Measurements from ENCODE around the gene DOCK1. TPM values are rescaled to one million over a fixed set of nuclear protein-coding genes. Genes with fewer than 3 reads are reported as not detected.
"Not testable (repeated sequence)": the region's sequence is repeated elsewhere in the genome, so short reads cannot be mapped to it uniquely, and the experiment has no call there.

The DOCK1 gene
- total RNA-seq, 1 donor = 0.42 TPM

DNA sequence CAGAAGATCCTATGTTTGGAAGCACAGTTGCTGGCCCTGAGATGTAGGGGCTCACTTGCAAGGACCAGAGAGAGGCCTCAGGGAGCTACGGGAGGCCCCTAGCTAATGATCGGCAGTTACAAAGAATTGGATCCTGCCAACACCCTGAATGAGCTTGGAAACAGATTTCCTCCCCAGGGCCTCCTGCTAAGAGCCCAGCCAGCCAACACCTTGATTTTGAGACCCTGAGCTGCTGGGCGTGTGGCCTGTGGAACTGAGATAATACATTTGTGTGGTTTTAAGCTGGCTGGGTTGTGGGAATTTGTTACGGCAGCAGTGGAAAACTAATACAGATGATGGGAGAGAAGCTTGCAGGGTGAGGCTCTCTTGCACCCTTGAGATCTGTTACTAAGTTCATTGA, 3.9 kb downstream of the DOCK1 start:
- Histone ChIP-seq H3K4me1 (ENCODE audit: insufficient read depth, low read length) (no peaks in the 10 kb centered on the region), H3K9me3 (ENCODE audit: low read depth, low read length) (no peaks in the 10 kb centered on the region), H3K4me3 (ENCODE audit: low read length) (no peak overlapping the region), H3K27me3 (ENCODE audit: insufficient read depth, low read length) (peaks cover 11% of the 10 kb centered on the region)

DNA sequence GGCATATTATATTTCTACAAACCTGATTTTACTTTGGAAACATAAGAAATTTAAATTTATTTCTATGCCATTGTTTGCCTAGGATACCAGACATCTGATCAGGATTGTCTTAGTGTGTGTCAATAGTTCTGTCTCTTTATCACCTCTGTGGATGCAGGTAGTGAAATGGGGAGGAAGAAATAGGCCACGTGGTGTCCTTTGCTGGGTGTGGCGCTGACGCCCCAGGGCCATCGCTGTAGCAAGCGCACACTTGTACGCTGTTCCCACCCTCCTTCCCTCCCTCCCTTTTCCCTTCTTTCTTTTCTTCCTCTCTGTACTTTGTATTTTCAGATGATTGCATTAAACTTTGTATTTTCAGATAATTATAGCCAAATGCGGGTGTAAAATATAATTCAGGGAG, 5.0 kb downstream of the DOCK1 start:
- H3K9me3 ChIP-seq (ENCODE audit: low read depth, low read length) = no peaks in the 10 kb centered on the region
- no peaks in the 10 kb centered on the region for H3K4me1 ChIP-seq (ENCODE audit: insufficient read depth, low read length)
- H3K4me3 ChIP-seq (ENCODE audit: low read length) = no peak overlapping the region
- peaks cover 3% of the 10 kb centered on the region for H3K27me3 ChIP-seq (ENCODE audit: insufficient read depth, low read length)

DNA sequence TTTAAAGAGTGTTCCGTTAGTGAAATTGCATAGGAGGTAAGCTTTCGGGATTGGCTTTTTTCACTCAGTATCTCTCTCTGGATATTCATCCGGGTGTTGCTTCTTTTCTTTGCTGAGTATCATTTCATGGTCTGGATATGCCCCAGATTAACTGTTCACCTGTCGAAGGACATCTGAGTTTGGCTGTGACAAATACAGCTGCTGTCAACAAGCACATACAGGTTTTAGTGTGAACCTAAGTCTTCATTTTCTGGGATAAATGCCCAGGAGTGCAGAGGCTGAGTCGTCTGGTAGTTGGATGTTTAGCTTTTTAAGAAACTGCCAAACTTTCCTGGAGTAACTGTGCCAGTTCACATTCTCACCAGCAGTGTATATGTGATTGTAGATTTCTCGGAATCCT, 5.6 kb downstream of the DOCK1 start:
- H3K4me3 ChIP-seq (ENCODE audit: low read length) = no peak overlapping the region
- H3K4me1 ChIP-seq (ENCODE audit: insufficient read depth, low read length) = no peaks in the 10 kb centered on the region
- H3K9me3 ChIP-seq (ENCODE audit: low read depth, low read length) = no peaks in the 10 kb centered on the region
- peaks cover 3% of the 10 kb centered on the region for H3K27me3 ChIP-seq (ENCODE audit: insufficient read depth, low read length)

DNA sequence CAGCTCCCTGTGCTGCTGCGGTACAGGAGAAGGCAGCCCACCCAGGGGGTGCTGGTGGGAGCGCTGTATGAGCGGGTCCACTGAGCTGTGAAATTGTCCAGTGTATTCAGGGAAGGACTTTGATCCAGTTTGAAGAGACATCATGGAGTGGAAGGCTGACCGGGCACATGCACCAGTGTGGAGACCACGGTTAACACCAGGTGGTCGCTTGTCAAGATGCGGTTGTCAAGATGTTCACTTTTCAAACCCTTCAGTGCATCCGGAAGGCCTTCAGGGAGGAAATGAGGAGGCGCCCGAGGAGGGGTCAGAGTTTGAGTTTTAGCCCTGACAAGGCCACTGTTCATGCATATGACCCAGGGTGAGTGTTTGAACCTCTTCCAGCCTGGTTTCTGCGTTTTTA, 6.1 kb downstream of the DOCK1 start:
- Histone ChIP-seq H3K4me3 (ENCODE audit: low read length) (no peak overlapping the region), H3K4me1 (ENCODE audit: insufficient read depth, low read length) (no peaks in the 10 kb centered on the region), H3K27me3 (ENCODE audit: insufficient read depth, low read length) (no peaks in the 10 kb centered on the region), H3K9me3 (ENCODE audit: low read depth, low read length) (no peaks in the 10 kb centered on the region)

DNA sequence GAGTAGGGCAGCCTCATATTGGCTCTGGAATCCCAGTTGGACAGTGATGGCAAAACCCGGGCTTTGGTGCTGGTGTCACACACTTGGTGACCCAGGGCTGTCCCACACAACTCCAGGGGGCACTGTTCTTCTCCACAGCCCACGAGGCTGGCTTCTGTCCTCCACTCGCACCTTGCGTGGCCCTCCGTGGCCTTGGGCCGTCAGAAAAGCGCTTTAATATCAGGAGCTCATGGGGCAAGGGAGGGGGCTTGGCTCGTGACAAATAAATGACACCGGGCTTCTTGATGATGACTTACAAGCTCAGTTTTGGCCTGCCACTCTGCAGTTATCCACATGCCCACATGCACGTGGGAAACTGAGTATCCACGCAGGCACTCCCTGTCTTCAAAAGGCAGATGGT, 8.1 kb downstream of the DOCK1 start:
- H3K4me3 ChIP-seq (ENCODE audit: low read length) = no peak overlapping the region
- H3K27me3 ChIP-seq (ENCODE audit: insufficient read depth, low read length) = no peaks in the 10 kb centered on the region
- no peaks in the 10 kb centered on the region for H3K4me1 ChIP-seq (ENCODE audit: insufficient read depth, low read length)
- no peaks in the 10 kb centered on the region for H3K9me3 ChIP-seq (ENCODE audit: low read depth, low read length)

DNA sequence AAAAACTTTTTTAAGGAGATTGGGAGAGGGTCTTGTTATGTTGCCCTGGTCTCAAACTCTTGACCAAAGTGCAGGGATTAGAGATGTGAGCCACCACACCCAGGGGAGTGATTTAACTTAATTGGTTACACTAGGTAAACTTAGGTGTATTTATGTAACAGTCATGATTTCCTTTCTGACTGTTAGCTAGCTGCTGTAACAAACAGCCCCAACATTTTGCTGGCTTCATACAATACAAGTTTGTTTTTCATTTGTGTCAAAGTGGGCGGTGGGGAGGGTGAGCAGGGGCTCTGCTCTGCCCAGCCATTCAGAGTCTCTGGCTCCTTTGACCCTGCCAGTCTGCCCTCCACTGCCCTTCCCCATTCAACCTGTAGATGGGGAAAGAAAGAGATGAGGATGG, 9.3 kb downstream of the DOCK1 start:
- Histone ChIP-seq H3K27me3 (ENCODE audit: insufficient read depth, low read length) (no peaks in the 10 kb centered on the region), H3K4me1 (ENCODE audit: insufficient read depth, low read length) (no peaks in the 10 kb centered on the region), H3K4me3 (ENCODE audit: low read length) (no peak overlapping the region), H3K9me3 (ENCODE audit: low read depth, low read length) (no peaks in the 10 kb centered on the region)

DNA sequence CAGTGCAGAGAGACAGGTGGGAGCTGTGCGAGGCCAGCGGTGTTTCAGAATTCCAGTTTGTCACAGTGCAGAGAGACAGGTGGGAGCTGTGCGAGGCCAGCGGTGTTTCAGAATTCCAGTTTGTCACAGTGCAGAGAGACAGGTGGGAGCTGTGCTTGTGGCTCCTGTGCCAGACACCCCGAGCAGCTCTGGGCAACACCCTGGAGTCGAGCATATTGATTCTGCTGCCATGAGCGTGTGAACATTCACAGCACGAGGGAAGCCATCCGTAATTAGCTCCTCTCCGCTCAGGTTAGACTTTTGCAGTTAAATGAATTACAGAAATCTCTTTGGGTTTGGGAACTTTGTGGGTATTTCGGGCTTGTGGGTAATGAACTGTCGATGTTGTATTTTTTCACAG, 11.7 kb downstream of the DOCK1 start:
- not testable (repeated sequence) for H3K4me3 ChIP-seq (ENCODE audit: low read length); H3K4me1 ChIP-seq (ENCODE audit: insufficient read depth, low read length); H3K27me3 ChIP-seq (ENCODE audit: insufficient read depth, low read length); H3K9me3 ChIP-seq (ENCODE audit: low read depth, low read length)

DNA sequence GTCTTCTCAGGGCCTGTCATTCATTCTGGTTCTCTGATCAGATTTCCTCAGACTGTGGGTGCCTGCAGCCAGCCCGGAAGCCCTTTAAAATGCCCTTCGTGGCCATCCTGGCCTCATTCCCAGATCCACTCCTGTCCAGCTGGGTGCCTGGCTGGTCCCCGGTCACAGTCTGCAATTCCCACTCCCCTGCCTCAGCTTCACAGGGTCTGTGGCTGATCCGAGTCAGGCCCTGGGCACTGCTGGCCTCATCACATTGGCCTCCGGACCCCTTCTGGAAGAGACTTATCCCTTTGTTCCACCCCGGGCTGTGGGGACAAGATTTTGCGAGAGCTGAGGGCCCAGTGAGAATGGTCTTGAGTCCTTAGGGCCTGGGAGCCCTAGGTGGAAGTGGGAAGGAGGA, 12.1 kb downstream of the DOCK1 start:
- no peak overlapping the region for H3K4me3 ChIP-seq (ENCODE audit: low read length)
- H3K27me3 ChIP-seq (ENCODE audit: insufficient read depth, low read length) = no peaks in the 10 kb centered on the region
- no peaks in the 10 kb centered on the region for H3K4me1 ChIP-seq (ENCODE audit: insufficient read depth, low read length)
- no peaks in the 10 kb centered on the region for H3K9me3 ChIP-seq (ENCODE audit: low read depth, low read length)

DNA sequence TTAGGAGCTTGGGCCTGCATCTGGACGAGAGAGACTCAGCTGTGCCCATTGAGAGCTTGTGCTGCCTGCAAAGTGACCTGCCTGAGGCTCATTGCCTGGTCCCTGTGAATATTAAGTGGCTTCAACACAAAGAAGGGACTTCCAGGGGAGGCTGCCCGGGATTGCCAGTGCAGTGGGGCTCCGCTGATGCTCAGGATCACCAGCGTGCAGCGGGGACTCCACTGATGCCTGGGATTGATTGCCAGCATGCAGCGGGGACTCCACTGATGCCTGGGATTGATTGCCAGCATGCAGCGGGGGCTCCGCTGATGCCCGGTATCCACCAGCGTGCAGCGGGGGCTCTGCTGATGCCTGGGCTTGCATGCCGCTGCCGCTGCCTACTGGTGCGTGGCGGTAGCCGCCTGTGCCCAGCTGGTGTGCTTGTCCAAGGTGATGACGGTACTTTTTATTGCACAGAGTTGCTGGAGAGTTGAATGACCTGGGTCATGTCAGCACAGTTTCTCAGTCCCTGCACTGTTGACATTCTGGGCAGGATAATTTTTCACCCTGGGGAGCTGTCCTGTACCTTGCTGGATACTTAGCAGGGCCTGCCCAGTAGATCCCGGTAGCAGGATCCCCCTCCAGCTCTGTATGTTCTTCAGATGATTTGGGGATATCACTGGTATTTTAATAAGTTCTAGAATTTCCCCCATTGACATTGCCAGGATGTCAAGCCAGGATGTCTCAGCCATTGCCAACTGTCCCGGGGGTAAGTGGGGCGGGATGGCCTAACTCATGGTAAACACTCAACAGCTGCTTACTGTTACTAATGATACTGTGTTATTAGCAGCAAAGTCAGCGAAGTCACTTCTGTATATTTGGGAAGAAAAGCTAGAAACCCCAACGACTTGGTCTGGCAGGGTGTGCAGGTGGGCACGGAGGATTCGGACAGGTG, 13.0 kb downstream of the DOCK1 start:
- Histone ChIP-seq H3K9me3 (ENCODE audit: low read depth, low read length) (no peaks in the 10 kb centered on the region), H3K27me3 (ENCODE audit: insufficient read depth, low read length) (no peaks in the 10 kb centered on the region), H3K4me3 (ENCODE audit: low read length) (no peak overlapping the region), H3K4me1 (ENCODE audit: insufficient read depth, low read length) (no peaks in the 10 kb centered on the region)

DNA sequence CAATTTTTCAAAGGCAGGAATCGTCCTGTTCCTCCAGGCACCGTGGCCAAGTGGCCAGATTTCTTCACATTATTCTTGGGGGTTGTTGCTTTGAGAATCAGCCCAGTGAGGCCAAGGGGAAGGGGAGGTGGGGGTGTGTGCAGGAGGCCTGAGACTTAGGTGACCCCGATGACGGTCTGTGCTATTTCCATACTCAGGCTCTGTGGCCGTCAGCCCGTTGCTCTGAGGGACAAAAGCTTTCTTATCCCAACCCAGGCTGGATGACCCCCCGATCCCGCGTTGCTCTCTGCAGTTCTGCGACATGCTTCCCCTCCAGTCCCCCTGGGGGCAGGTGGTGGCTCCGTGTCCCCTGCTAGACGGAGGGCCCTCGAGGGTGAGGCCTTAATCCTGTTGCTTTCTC, 14.2 kb downstream of the DOCK1 start:
- Histone ChIP-seq H3K4me3 (ENCODE audit: low read length) (no peak overlapping the region), H3K9me3 (ENCODE audit: low read depth, low read length) (no peaks in the 10 kb centered on the region), H3K4me1 (ENCODE audit: insufficient read depth, low read length) (no peaks in the 10 kb centered on the region), H3K27me3 (ENCODE audit: insufficient read depth, low read length) (no peaks in the 10 kb centered on the region)

DNA sequence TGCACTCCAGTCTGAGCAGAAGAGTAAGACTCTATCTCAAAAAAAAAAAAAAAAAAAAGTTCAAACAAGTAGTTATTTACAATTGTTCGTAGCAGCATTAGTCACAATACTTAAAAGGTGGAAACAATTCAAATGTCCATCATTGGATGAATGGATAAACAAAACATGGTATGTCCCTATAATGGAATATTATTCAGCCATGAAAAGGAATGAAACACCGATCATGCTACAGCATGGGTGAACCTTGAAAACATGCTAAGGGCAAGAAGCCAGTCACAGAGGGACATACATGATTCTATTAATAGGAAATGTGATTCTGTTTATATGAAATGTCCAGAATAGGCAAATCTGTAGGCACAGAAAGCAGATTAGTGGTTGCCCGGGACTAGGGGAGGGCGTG, 15.9 kb downstream of the DOCK1 start:
- Histone ChIP-seq H3K4me3 (ENCODE audit: low read length) (no peak overlapping the region), H3K27me3 (ENCODE audit: insufficient read depth, low read length) (no peaks in the 10 kb centered on the region), H3K9me3 (ENCODE audit: low read depth, low read length) (no peaks in the 10 kb centered on the region), H3K4me1 (ENCODE audit: insufficient read depth, low read length) (no peaks in the 10 kb centered on the region)

DNA sequence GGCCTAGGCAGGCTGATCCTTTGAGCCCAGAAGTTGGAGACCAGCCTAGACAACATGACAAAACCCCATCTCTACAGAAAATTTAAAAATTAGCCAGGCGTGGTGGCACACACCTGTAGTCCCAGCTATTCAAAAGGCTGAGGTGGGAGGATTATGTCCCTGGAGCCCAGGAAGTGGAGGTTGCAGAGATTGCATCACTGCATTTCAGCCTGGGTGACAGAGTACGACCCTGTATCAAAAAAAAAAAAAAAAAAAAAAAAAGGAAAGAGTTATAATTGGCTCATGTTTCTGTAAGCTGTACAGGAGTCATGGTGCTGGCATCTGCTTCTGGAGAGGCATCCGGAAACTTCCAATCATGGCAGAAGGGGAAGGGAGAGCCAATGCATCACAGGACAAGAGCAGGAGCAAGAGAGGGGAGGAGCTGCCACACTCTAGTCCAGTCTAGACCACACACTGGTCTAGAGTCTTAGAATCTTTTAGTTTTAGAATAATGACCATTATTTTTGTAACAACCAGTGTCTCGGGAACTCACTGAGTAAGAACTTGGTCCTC, 16.8 kb downstream of the DOCK1 start:
- Histone ChIP-seq H3K4me1 (ENCODE audit: insufficient read depth, low read length) (no peaks in the 10 kb centered on the region), H3K4me3 (ENCODE audit: low read length) (no peak overlapping the region), H3K27me3 (ENCODE audit: insufficient read depth, low read length) (no peaks in the 10 kb centered on the region), H3K9me3 (ENCODE audit: low read depth, low read length) (no peaks in the 10 kb centered on the region)

DNA sequence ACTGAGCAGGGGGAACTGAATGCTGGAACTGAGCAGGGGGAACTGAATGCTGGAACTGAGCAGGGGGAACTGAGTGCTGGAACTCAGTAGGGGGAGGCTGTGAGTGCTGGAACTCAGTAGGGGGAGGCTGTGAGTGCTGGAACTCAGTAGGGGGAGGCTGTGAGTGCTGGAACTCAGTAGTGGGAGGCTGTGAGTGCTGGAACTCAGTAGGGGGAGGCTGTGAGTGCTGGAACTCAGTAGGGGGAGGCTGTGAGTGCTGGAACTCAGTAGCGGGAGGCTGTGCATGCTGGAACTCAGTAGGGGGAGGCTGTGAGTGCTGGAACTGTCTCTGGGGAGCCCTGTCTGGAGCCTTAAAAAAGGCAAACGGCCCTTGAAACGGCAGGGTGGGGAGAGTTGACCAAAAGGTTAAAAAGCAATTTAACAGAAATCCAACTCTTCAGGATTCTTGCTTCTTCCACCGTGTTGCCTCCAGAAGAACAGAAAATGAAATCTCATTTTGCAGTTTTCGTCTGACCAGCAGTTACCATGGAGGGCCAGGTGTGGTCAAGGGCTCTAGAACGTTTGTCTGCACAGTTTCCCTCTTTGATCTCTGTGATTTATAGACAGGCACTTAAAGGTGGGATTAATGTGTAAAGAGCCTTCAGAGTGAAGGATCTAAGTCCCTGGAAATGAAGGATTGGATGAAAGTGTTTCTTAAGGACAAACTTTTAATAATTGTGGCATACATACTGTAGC, 19.1 kb downstream of the DOCK1 start:
- H3K9me3 ChIP-seq (ENCODE audit: low read depth, low read length) = no peaks in the 10 kb centered on the region
- no peaks in the 10 kb centered on the region for H3K4me1 ChIP-seq (ENCODE audit: insufficient read depth, low read length)
- H3K27me3 ChIP-seq (ENCODE audit: insufficient read depth, low read length) = no peaks in the 10 kb centered on the region
- no peak overlapping the region for H3K4me3 ChIP-seq (ENCODE audit: low read length)

DNA sequence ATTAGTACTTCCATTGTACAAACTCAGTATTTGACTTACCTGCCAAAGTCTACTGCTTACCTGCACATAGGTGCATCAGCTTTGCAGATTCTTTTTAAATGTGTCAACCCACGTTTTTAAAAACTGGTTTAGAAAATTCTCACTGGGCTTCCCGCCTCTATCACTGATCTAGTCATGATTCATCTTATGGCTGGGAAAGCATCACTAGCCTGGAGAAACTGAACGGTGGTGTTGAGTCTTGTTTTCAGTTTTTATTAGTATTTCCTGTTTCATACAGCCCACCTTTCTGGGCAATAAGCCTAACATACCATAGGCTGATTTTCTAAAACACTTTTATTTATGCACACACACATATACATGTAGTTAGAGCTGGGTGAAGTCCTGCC, 19.7 kb downstream of the DOCK1 start:
- Histone ChIP-seq H3K27me3 (ENCODE audit: insufficient read depth, low read length) (no peaks in the 10 kb centered on the region), H3K4me1 (ENCODE audit: insufficient read depth, low read length) (no peaks in the 10 kb centered on the region), H3K9me3 (ENCODE audit: low read depth, low read length) (no peaks in the 10 kb centered on the region), H3K4me3 (ENCODE audit: low read length) (no peak overlapping the region)

DNA sequence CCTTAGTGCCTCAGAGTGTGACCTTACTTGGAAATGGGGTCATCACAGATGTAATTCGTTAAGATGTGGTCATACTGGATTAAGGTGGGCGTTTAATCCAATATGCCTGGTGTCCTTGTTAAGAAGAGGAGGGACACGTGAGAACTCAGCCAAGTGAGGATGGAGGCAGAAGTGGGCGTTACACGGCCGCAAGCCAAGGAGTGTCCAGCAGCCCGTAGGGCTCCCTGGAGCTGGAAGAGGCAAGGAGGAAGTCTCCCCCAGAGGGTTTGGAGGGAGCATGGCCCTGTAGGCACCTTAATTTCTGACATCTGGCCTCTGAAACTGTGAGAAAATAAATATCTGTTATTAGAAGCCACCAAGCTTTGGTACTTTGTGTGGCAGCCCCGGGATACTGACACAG, 21.3 kb downstream of the DOCK1 start:
- Histone ChIP-seq H3K9me3 (ENCODE audit: low read depth, low read length) (no peaks in the 10 kb centered on the region), H3K27me3 (ENCODE audit: insufficient read depth, low read length) (no peaks in the 10 kb centered on the region), H3K4me1 (ENCODE audit: insufficient read depth, low read length) (no peaks in the 10 kb centered on the region), H3K4me3 (ENCODE audit: low read length) (no peak overlapping the region)

All from mononuclear cell (primary cell).